Amygdala (tissue), 56 donors: ENCODE measurements around the gene STAG2.
"Not testable (repeated sequence)": the region's sequence is repeated elsewhere in the genome, so short reads cannot be mapped to it uniquely, and the experiment has no call there.

ENCODE experiments used
- DNase-seq, 56 donors: peaks; one replicate each; lab custom pipeline; 2025; lab: John Stamatoyannopoulos, UW

The STAG2 gene

DNA sequence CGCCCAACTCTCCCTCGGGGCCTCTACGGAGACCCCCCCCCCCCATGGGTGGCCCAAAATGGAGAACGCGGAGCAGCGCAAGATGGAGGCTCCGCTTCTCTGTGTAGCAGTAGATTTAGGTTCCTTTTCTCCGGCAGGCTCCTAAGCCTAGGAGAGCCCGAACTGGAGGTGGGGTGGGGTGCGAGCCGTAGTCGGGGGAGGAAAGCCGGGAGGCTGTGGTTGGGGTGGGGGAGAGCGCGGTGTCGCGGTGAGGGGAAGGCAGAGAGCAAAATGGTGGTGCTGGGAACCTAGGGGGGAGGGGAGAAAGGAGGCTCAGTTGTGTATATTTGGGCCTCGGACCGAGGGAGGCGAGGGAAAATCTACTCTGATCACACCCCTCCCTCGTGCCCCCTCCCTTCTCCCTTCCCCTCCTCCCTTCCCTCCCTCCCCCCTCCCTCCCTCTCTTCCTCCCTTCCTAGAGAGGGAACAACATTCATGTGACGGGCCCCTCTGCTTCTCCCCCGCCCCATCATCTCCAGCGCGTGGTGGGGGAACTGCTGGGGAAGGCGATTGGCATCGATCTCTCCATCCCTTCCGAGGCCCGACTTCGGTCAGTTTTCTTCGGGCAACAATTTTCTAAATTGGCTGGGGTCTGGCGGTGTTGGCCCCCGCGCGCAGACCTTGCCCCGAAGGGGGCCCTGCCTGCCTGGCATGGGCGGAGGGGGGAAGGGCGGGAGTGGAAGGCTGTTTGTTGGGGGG lies at the start of gene STAG2:
STAG2 (plus strand) TSS at position 439 of the 738 bp plus-strand sequence. CDS start 60,922 bp downstream, outside the sequence.
- DNase-seq = peak in 55 of 56 donors; percentile 17 to 85 (median 64)

- DNase-seq = no peak
Observed at GRCh38 chrX:123917069-123917468, 44.4 kb upstream of the STAG2 start.

DNA sequence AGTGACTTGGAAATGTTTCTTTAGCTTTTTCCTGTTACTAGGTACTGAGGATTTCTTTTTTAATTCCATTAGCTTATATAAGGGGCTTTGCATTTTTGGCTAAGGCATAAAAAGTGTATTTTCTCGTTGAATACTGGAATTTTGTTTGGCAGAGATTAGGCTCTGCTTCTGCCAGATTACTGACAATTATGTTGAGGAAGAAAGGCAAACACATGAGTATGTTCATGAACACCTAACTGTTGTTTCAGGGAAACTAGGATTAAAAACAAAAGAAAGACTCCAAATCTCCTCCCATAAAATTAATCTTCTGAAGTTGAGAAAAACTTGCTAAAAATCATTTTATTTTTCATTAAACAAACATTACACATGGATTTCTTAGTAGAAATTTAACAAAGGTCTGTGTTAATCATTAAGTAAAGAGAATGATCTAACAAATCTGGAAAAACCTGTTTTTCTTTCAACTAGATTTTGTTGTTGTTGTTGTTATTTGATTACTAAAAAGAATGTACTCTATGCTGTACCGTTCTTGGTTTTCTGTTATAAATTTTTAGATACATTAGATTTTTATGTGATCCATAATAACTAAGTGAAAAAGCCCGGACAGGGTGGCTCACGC lies 43.3 kb upstream of the STAG2 start:
- DNase-seq = no peak

- no peak for DNase-seq
Observed at GRCh38 chrX:123920105-123920785, 41.3 kb upstream of the STAG2 start.

DNA sequence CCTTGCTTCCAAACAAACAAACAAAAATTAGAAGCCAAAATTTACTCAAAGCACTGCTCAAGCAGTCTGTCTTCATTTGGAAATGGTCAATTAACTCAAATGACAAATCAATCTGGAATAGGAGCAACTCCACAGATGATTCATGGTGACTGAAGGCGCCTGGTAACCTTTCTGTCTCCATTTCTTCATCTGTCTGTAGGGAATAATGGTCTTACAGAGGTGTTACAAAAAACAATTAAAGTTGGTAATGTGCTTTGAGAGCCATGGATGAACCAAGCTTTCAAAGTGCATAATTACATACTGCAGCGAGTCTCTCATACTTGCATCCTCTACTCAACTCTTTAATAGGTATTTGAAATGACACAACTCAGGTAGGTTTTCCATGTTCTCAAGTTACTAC lies 38.3 kb upstream of the STAG2 start:
- DNase-seq = no peak

DNA sequence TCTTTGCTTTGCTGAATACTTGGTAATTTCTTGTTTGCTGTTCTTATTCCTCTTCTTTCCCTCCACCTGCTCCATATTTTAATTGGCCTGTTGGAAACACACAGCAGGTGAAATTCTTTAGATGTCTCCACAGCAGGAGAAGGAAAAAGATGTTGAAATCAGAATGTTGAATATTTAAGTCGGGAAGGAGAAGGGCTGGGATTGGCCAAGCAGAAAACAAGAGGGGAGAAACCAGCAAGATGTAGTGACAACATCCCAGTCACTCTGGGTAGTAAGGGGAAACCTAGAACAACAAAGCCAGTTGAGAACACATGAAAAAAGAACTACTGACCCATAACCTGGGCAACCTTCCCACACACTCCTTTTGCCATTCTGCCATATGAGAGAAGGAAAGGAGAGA lies 37.3 kb upstream of the STAG2 start:
- no peak for DNase-seq

- no peak for DNase-seq
Observed at GRCh38 chrX:123927845-123928244, 33.7 kb upstream of the STAG2 start.

DNA sequence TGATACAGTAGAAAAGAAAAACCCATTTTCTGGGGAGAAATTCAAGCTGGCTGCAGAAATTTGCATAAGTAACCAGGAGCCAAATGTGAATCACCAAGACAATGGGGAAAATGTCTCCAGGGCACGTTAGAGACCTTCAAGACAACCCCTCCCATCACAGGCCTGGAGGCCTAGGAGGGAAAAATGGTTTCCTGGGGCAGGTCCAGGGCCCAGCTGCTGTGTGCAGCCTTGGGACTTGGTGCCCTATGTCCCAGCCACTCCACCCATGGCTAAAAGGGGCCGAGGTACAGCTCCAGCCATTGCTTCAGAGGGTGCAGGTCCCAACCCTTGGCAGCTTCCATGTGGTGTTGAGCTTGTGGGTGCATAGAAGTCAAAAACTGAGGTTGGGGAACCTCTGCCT lies 29.5 kb upstream of the STAG2 start:
- DNase-seq = not testable (repeated sequence)

DNA sequence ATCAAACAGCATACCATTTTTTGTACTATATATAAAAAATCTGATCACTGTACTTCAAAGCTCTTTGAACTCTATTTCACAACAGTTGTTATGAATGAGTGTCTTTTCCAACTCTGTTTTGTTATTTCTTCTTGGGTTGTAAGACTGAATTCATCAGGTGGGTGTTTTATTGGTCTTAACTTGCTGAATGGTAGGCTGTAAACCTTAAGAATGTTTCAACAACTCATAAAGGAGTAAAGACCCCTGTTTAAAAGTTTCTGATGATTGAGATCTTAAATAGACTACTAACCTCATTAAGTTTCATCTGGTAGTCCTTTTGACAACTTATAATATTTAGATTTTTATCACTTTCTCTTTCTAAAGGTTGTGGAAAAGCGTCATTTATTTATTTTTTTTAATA lies 18.4 kb upstream of the STAG2 start:
- no peak for DNase-seq

- DNase-seq = no peak
Observed at GRCh38 chrX:123943488-123943887, 18.0 kb upstream of the STAG2 start.

DNA sequence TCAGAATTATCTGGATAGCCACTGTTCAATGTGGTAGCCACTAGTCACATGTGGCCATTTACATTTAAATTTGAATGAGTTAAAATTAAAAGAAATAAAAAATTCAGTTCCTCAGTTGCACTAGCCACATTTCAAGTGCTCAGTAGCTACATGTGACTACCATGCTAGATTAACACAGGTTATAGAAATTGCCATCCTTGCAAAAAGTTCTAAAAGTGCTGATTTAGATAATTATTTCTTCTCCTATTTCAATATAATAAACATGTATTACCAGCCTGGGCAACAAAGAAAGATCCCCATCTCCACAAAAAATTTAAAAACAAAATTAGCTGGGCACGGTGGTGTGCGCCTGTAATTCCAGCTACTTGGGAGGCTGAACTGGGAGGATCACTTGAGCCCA lies 11.7 kb upstream of the STAG2 start:
- DNase-seq = no peak

GRCh38 chrX:123959281-123960063 lies 2.0 kb upstream of the STAG2 start:
- DNase-seq = peak in 43 of 56 donors; percentile 1 to 51 (median 13)

GRCh38 chrX:123960956-123961267 lies 594 bp upstream of the STAG2 start:
- peak in 12 of 56 donors; percentile 1 to 38 (median 20) for DNase-seq

GRCh38 chrX:123962006-123962467 lies 531 bp downstream of the STAG2 start:
- DNase-seq = peak in 7 of 56 donors; percentile 16 to 60 (median 35)

- peak; percentile 1 to 84 (median 61) for DNase-seq
Observed at GRCh38 chrX:123962794-123963373, 1.4 kb downstream of the STAG2 start.

GRCh38 chrX:123964156-123964834 lies 2.8 kb downstream of the STAG2 start:
- DNase-seq = no peak

DNA sequence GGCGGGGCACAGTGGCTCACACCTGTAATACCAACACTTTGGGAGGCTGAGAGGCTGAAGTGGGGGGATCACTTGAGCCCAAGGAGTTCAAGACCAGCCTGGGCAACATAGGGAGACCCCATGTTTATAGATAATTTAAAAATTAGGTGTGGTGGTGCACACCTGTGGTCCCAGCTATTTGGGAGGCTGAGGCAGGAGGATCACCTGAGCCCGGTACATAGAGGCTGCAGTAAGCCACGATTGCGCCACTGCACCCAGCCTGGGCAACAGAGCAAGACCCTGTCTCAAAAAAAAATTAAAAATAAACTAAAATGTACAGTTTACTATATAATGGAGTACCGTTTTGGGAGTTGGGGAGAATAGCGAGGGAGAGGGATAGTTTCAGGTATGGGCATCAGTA lies 4.2 kb downstream of the STAG2 start:
- DNase-seq = no peak

DNA sequence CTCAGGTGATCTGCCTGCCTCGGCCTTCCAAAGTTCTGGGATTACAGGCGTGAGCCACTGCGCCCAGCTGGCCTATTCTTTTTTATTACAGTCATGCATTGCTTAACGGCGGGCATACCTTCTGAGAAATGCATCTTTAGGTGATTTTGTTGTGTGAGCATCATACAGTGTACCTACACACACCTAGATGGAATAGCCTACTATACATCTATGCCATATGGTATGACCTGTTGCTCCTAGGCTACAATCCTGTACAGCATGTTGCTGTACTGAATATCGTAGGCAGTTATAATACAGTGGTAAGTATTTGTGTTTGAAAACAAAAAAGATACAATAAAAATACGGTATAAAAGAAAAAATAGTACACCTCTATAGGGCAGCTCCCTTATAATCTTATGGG lies 6.0 kb downstream of the STAG2 start:
- DNase-seq = no peak

DNA sequence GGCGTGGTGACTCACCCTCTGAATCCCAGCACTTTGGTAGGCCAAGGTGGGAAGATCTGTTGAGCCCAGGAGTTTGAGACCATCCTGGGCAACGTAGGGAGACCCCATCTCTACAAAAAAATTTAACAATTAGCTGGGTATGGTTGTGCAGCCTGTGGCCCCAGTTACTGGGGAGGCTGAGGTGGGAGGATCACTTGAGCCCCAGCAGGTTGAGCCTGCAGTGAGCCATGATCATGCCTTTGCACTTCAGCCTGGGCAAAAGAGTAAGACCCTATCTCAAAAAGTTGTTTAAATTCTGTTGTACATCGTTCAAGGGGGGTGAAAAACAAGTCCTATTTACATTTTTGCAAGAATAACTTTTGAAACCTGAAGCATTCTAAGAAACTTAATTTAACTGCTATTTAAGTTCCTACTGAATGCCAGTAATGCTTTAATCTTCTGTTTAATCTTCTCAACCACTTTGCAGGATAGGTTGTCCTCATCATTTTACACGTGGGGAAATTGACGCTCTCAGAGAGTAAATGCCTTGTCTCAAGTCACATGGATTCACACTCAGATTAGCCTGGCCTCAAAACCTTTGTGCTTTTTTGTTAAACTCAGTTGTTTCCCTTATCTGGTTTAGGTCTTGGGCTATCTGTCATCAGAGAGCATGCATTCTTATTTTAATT lies 7.0 kb downstream of the STAG2 start:
- no peak for DNase-seq
